ENCODE data around the gene FN3K. TPM values are rescaled to one million over a fixed set of nuclear protein-coding genes. Genes with fewer than 3 reads are reported as not detected.

FN3K gene
- total and polyA plus RNA-seq, 2 of the 8 experiments (the other 6 are each of a cell fraction or from before 2014, with no cell fraction given), result 0.88 to 14.2 TPM

GRCh38 chr17:82751171-82751570 is 15.8 kb downstream of the FN3K start (continued):
- TF ChIP-seq KDM4A (IDR thresholded peaks at IDR 0.05; ENCODE audit: low read depth, low read length, severe bottlenecking), result peak; percentile 59

Measured in H1 (cell line).